Astrocyte (in vitro differentiated cells and primary cell): Measurements from ENCODE around the gene UFL1.

Experiments
- EZH2 ChIP-seq: IDR thresholded peaks from 2 replicates; pipeline ENCODE4 v1.6.1; 2012; ENCODE audit warnings: mild to moderate bottlenecking, low read length, inconsistent platforms; ENCODE audit not compliant: insufficient read depth
- TF ChIP-seq, protein P1 (sequence below): IDR thresholded peaks from 2 replicates; pipeline ENCODE4 v1.5.1; 2011; ENCODE audit warnings: low read depth, mild to moderate bottlenecking, inconsistent platforms, low read length, moderate library complexity; ENCODE audit not compliant: insufficient read depth

DNA sequence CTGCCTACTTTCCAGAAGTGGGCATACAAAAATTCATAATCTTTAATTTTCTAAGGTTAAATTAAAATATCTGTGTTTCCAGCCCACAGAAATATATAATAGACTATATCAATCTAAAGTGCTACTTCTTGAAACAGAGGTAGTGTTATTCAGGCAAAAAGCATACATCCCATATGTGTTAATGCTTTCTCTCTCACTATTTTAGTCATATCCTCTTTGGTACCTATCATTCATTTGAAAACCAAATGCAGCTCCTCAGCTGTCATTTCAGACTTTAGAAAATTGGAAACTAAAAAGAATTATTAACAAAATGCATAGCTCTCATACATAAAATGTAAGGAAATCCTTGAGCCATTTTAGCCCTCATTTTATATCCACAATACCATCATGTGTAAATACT, 42.2 kb downstream of the UFL1 start:
- TF ChIP-seq, protein P1, sequence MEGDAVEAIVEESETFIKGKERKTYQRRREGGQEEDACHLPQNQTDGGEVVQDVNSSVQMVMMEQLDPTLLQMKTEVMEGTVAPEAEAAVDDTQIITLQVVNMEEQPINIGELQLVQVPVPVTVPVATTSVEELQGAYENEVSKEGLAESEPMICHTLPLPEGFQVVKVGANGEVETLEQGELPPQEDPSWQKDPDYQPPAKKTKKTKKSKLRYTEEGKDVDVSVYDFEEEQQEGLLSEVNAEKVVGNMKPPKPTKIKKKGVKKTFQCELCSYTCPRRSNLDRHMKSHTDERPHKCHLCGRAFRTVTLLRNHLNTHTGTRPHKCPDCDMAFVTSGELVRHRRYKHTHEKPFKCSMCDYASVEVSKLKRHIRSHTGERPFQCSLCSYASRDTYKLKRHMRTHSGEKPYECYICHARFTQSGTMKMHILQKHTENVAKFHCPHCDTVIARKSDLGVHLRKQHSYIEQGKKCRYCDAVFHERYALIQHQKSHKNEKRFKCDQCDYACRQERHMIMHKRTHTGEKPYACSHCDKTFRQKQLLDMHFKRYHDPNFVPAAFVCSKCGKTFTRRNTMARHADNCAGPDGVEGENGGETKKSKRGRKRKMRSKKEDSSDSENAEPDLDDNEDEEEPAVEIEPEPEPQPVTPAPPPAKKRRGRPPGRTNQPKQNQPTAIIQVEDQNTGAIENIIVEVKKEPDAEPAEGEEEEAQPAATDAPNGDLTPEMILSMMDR: no peak
- no peak for TF ChIP-seq EZH2
